Dedifferentiated amniotic fluid mesenchymal stem cell (primary cell): ENCODE results near the gene MEI4.
"Not testable (repeated sequence)": the region's sequence is repeated elsewhere in the genome, so short reads cannot be mapped to it uniquely, and the experiment has no call there.

ENCODE experiments used
- DNase-seq: peaks from one replicate; pipeline ENCODE4 v3.0.0-alpha.2; 2016; ENCODE audit errors: extremely low spot score

MEI4 gene

GRCh38 chr6:77815531-77815930, 162.7 kb downstream of the MEI4 start:
- DNase-seq, result no peak

- DNase-seq, result no peak
Observed at GRCh38 chr6:77816766-77817270, 164.0 kb downstream of the MEI4 start.

GRCh38 chr6:77822265-77822664, 169.4 kb downstream of the MEI4 start:
- DNase-seq, result no peak

- no peak for DNase-seq
Observed at GRCh38 chr6:77825204-77825603, 172.4 kb downstream of the MEI4 start.

- no peak for DNase-seq
Observed at GRCh38 chr6:77829736-77830135, 176.9 kb downstream of the MEI4 start.

GRCh38 chr6:77833749-77834148, 180.9 kb downstream of the MEI4 start:
- not testable (repeated sequence) for DNase-seq

GRCh38 chr6:77834591-77834996, 181.8 kb downstream of the MEI4 start:
- no peak for DNase-seq

GRCh38 chr6:77837034-77837784, 184.4 kb downstream of the MEI4 start:
- no peak for DNase-seq

- no peak for DNase-seq
Observed at GRCh38 chr6:77839292-77839691, 186.5 kb downstream of the MEI4 start.

- no peak for DNase-seq
Observed at GRCh38 chr6:77844822-77845221, 192.0 kb downstream of the MEI4 start.

GRCh38 chr6:77853401-77853800, 200.6 kb downstream of the MEI4 start:
- no peak for DNase-seq

- no peak for DNase-seq
Observed at GRCh38 chr6:77856391-77856790, 203.6 kb downstream of the MEI4 start.

- DNase-seq, result no peak
Observed at GRCh38 chr6:77857421-77857820, 204.6 kb downstream of the MEI4 start.

GRCh38 chr6:77876300-77876699, 223.5 kb downstream of the MEI4 start:
- no peak for DNase-seq

GRCh38 chr6:77879527-77879926, 226.7 kb downstream of the MEI4 start:
- DNase-seq, result no peak

- no peak for DNase-seq
Observed at GRCh38 chr6:77880501-77880900, 227.7 kb downstream of the MEI4 start.

- DNase-seq, result no peak
Observed at GRCh38 chr6:77883851-77884250, 231.0 kb downstream of the MEI4 start.

GRCh38 chr6:77893391-77893790, 240.6 kb downstream of the MEI4 start:
- DNase-seq, result no peak

- DNase-seq, result no peak
Observed at GRCh38 chr6:77906070-77906469, 253.2 kb downstream of the MEI4 start.

GRCh38 chr6:77910826-77911225, 258.0 kb downstream of the MEI4 start:
- no peak for DNase-seq

GRCh38 chr6:77926198-77926751, 273.4 kb downstream of the MEI4 start:
- DNase-seq, result no peak

GRCh38 chr6:77930382-77930781, 277.5 kb downstream of the MEI4 start:
- DNase-seq, result no peak

- DNase-seq, result no peak
Observed at GRCh38 chr6:77930952-77931351, 278.1 kb downstream of the MEI4 start.

- DNase-seq, result no peak
Observed at GRCh38 chr6:77962070-77962469, 309.2 kb downstream of the MEI4 start.
